Naive thymus-derived CD4-positive, alpha-beta T cell (primary cell): ENCODE data around the gene ACAP2. TPM values are rescaled to one million over a fixed set of nuclear protein-coding genes. Genes with fewer than 3 reads are reported as not detected.

Source experiments
- ATAC-seq: fragments of 150-1000 bp; cut with Tn5 transposase; 2 replicates; pipeline ENCODE4 v1.10.0; 2021; ENCODE audit warnings: mild to moderate bottlenecking, moderate library complexity
- CTCF ChIA-PET: fragments of 350-600 bp; sonication (Branson Sonifier 250); formaldehyde crosslinking; loops from one replicate; lab custom pipeline; 2021; ENCODE audit warnings: antibody characterized with exemption; lab: Charles Lee
- POLR2A ChIA-PET: fragments of 350-600 bp; sonication (Branson Sonifier 250); formaldehyde crosslinking; loops from one replicate; lab custom pipeline; 2021; ENCODE audit warnings: antibody characterized with exemption, inconsistent platforms; lab: Charles Lee
- DNase-seq, 9 donors: peaks; one replicate each; pipeline versions ENCODE4 v3.0.0 to v3.0.0-alpha.2; 2020 to 2022; ENCODE audit warnings: mixed read lengths in 1 of 9
- H3K27ac ChIP-seq: one replicate; pipeline ENCODE4 v1.7.0; 2013; ENCODE audit warnings: mild to moderate bottlenecking, low read depth, low read length, moderate library complexity
- H3K27me3 ChIP-seq, 2 donors: one replicate each; pipeline ENCODE4 v1.7.0; 2013; ENCODE audit warnings: low read length in 2 of 2, mild to moderate bottlenecking in 2 of 2, moderate library complexity in 2 of 2; ENCODE audit not compliant: control insufficient read depth in 2 of 2, insufficient read depth in 2 of 2
- H3K36me3 ChIP-seq, 3 experiments: 1 replicate in 2 of 3; 2 replicates in 1 of 3; pipeline ENCODE4 v1.7.0; 2013; ENCODE audit warnings: low read length in 3 of 3, mild to moderate bottlenecking in 3 of 3, moderate library complexity in 1 of 3; ENCODE audit not compliant: insufficient read depth in 3 of 3, control insufficient read depth in 2 of 3
- H3K4me1 ChIP-seq, 2 donors: one replicate each; pipeline ENCODE4 v1.7.0; 2013; ENCODE audit warnings: low read length in 2 of 2, mild to moderate bottlenecking in 2 of 2, moderate library complexity in 1 of 2; ENCODE audit not compliant: control insufficient read depth in 2 of 2, insufficient read depth in 2 of 2
- H3K4me3 ChIP-seq: 2 replicates; pipeline ENCODE4 v1.7.0; 2013; ENCODE audit warnings: mild to moderate bottlenecking, low read length
- H3K9me3 ChIP-seq, 3 experiments: 1 replicate in 2 of 3; 2 replicates in 1 of 3; pipeline ENCODE4 v1.7.0; 2013; ENCODE audit warnings: low read length in 3 of 3; ENCODE audit not compliant: control insufficient read depth in 2 of 3
- H3K27ac Mint-ChIP-seq, 9 donors: one replicate each; pipeline ENCODE4 v1.8.0; 2020 to 2022; ENCODE audit warnings: mixed read lengths in 9 of 9, mild to moderate bottlenecking in 8 of 9, moderate library complexity in 5 of 9, inconsistent platforms in 2 of 9
- H3K27me3 Mint-ChIP-seq, 5 donors: one replicate each; pipeline ENCODE4 v1.8.0; 2021 to 2022; ENCODE audit warnings: mixed read lengths in 5 of 5, mild to moderate bottlenecking in 1 of 5
- H3K36me3 Mint-ChIP-seq, 5 donors: one replicate each; pipeline ENCODE4 v1.8.0; 2020 to 2022; ENCODE audit warnings: mixed read lengths in 5 of 5, mild to moderate bottlenecking in 3 of 5, inconsistent platforms in 1 of 5
- H3K4me1 Mint-ChIP-seq, 7 donors: one replicate each; pipeline ENCODE4 v1.8.0; 2020 to 2022; ENCODE audit warnings: mixed read lengths in 7 of 7, mild to moderate bottlenecking in 3 of 7, inconsistent platforms in 1 of 7
- H3K4me3 Mint-ChIP-seq, 10 donors: one replicate each; pipeline ENCODE4 v1.8.0; 2020 to 2022; ENCODE audit warnings: mild to moderate bottlenecking in 10 of 10, mixed read lengths in 10 of 10, moderate library complexity in 6 of 10, inconsistent platforms in 2 of 10
- H3K9me3 Mint-ChIP-seq, 11 donors: one replicate each; pipeline ENCODE4 v1.8.0; 2020 to 2022; ENCODE audit warnings: mixed read lengths in 11 of 11, mild to moderate bottlenecking in 4 of 11, inconsistent platforms in 1 of 11, moderate library complexity in 1 of 11
- intact Hi-C, 2 donors: fragments of 100-400 bp; cut with micrococcal nuclease; formaldehyde crosslinking; loops; one replicate each; pipeline ENCODE4 v1.15.1; 2023
- polyA plus RNA-seq, 2 donors: library from polyadenylated mRNA; unstranded; fragments of 300-500 nt; fragmentation: Illumina TruSeq; gene quantifications; one replicate each; pipeline ENCODE4 v1.2.3, GENCODE V29; 2021
- total RNA-seq, 6 experiments: library from RNA in 5 of 6; stranded (reverse) in 5 of 6; gene quantifications; 1 replicate in 5 of 6; 2 replicates in 1 of 6; pipeline ENCODE4 v1.2.3 and lab custom pipeline; 2021 to 2026

Gene ACAP2
- total and polyA plus RNA-seq, 7 experiments from 2014 or later = 40.1 to 111 (median 72.6) TPM

DNA sequence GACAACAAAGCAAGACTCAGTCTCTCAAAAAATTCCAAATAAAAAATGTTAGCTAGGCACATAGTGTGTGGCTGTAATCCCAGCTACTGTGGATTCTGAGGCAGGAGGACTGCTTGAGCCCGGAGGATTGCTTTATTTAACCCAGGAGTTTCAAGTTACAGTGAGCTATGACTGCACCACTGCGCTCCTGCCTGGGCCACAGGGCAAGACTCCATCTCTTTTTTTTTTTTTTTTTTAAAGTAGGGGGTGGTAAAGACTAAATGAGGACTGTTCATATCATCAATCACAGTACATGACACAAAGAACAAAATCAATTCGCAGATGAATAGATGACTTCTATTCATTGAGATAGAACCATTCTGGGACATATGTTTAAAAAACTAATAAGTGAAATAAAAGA is 48.1 kb downstream of the ACAP2 start:
- ATAC-seq = no peak
- H3K9me3 Mint-ChIP-seq = no peaks in the 10 kb centered on the region
- Histone ChIP-seq H3K36me3 (peaks cover 0 to 7% (median 0%) of the 10 kb centered on the region in 3 experiments), H3K4me3 (no peak overlapping the region), H3K9me3 (no peaks in the 10 kb centered on the region), H3K4me1 (peaks cover 3 to 4% of the 10 kb centered on the region in 2 donors), H3K27ac (no peak overlapping the region), H3K27me3 (no peaks in the 10 kb centered on the region)
- peaks cover 0 to 4% (median 0%) of the 10 kb centered on the region in 5 donors for H3K36me3 Mint-ChIP-seq
- no peaks in the 10 kb centered on the region for H3K27me3 Mint-ChIP-seq
- intact Hi-C loops = no loop called here
- ChIA-PET POLR2A (no interaction called here), CTCF (no interaction called here)
- peaks cover 10 to 67% (median 58%) of the 10 kb centered on the region in 7 donors for H3K4me1 Mint-ChIP-seq
- H3K27ac Mint-ChIP-seq = peak overlapping the region in 2 of 9 donors; percentile 8 to 21
- no peak overlapping the region for H3K4me3 Mint-ChIP-seq
- DNase-seq = no peak

DNA sequence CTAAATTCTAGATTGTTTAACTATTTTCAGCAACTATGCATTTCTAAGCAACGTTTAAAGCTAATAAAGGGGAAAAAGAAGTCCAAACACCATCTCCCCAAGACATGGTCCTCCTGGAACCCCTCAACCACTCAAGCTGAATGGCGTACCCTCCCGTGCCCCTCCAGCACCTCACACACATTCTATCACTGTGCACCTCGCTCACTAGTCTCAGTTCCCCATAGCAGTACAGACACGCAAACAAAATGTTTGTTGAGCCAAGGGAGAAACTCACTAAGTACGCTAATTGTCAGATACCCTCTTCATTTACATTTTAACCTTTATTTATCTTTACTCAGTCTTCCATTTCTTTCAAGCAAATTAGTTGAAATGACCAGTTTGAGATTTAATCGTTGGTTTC is 48.8 kb downstream of the ACAP2 start:
- H3K36me3 ChIP-seq = peaks cover 0 to 7% (median 0%) of the 10 kb centered on the region in 3 experiments
- Mint-ChIP-seq H3K4me3 (no peak overlapping the region), H3K36me3 (peaks cover 0 to 4% (median 0%) of the 10 kb centered on the region in 5 donors), H3K27ac (peak overlapping the region in 1 of 9 donors; percentile 48), H3K4me1 (peaks cover 10 to 60% (median 52%) of the 10 kb centered on the region in 7 donors), H3K9me3 (no peaks in the 10 kb centered on the region), H3K27me3 (no peaks in the 10 kb centered on the region)
- H3K9me3 ChIP-seq = no peaks in the 10 kb centered on the region
- CTCF ChIA-PET = no interaction called here
- H3K27ac ChIP-seq = no peak overlapping the region
- intact Hi-C loops = no loop called here
- DNase-seq (no peak), ATAC-seq (no peak)
- no peaks in the 10 kb centered on the region for H3K27me3 ChIP-seq
- POLR2A ChIA-PET = no interaction called here
- peaks cover 0 to 3% of the 10 kb centered on the region in 2 donors for H3K4me1 ChIP-seq
- no peak overlapping the region for H3K4me3 ChIP-seq

- no peaks in the 10 kb centered on the region for H3K4me1 ChIP-seq
- intact Hi-C loops = loop anchor here in 1 of 2 donors (5.0 kb wide), 1 partner anchor 214 kb away; no protein-coding TSS in a partner anchor
- CTCF ChIA-PET = no interaction called here
- H3K27ac ChIP-seq = no peak overlapping the region
- Mint-ChIP-seq H3K27me3 (no peaks in the 10 kb centered on the region), H3K4me1 (peaks cover 24 to 54% (median 46%) of the 10 kb centered on the region in 7 donors), H3K4me3 (no peak overlapping the region), H3K27ac (peak overlapping the region in 1 of 9 donors; percentile 34), H3K36me3 (peaks cover 8 to 22% (median 11%) of the 10 kb centered on the region in 5 donors), H3K9me3 (no peaks in the 10 kb centered on the region)
- DNase-seq = no peak
- H3K9me3 ChIP-seq = no peaks in the 10 kb centered on the region
- H3K27me3 ChIP-seq = no peaks in the 10 kb centered on the region
- H3K4me3 ChIP-seq = no peak overlapping the region
- POLR2A ChIA-PET = interaction anchor here (0.6 kb wide), 1 partner anchor 47 kb away, joined by 3 read pairs; no protein-coding TSS in a partner anchor
- no peak for ATAC-seq
- peaks cover 0 to 7% (median 6%) of the 10 kb centered on the region in 3 experiments for H3K36me3 ChIP-seq
Measured at GRCh38 chr3:195388380-195388779, 54.4 kb downstream of the ACAP2 start.

DNA sequence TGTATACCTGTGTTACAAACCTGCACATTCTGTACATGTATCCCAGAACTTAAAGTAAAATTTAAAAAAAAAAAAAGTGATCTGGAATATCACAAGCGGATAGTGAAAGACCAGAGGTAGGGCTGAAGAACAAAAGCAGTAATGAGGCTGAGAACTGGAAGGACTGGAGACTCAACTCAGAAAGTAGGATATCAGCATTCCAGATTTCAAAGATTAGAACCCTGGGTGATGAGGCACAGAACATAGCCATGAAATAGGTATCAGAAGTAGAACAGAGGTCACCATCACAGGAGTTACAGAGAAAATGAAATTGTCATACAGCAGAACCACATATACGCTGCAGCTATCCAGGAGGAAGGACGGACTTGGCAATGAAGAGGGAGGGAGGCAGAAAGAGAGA is 56.1 kb downstream of the ACAP2 start:
- Histone ChIP-seq H3K27ac (no peak overlapping the region), H3K36me3 (peaks cover 0 to 9% (median 7%) of the 10 kb centered on the region in 3 experiments), H3K9me3 (no peaks in the 10 kb centered on the region), H3K4me3 (no peak overlapping the region), H3K27me3 (no peaks in the 10 kb centered on the region), H3K4me1 (no peaks in the 10 kb centered on the region)
- Mint-ChIP-seq H3K27ac (peak overlapping the region in 3 of 9 donors; percentile 5 to 65 (median 37)), H3K27me3 (no peaks in the 10 kb centered on the region), H3K36me3 (peaks cover 8 to 31% (median 12%) of the 10 kb centered on the region in 5 donors), H3K4me1 (peaks cover 24 to 62% (median 49%) of the 10 kb centered on the region in 7 donors), H3K4me3 (no peak overlapping the region), H3K9me3 (no peaks in the 10 kb centered on the region)
- ChIA-PET CTCF (no interaction called here), POLR2A (no interaction called here)
- intact Hi-C loops = loop anchor here in 1 of 2 donors (5.0 kb wide), 1 partner anchor 216 kb away; no protein-coding TSS in a partner anchor
- DNase-seq = no peak
- ATAC-seq = no peak

DNA sequence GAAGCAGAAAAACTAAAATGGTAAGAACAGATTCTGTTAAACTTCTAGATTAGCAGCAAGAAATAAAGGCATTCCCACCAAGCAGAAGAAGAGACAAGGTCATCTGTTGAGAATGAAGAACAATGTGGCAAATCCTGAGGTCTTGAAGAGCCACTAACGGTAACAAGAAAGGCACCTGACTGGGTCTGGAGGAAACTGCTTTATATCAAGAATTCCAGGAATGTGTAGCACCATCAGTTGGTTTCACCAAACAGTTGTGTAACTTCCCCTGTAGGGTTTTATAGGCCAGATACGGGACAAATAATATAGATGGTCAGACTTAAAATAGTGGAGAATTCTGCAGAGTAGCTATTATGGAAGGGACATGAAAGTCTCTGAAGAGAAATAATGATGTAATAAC is 57.3 kb downstream of the ACAP2 start:
- Histone ChIP-seq H3K36me3 (peaks cover 0 to 12% (median 8%) of the 10 kb centered on the region in 3 experiments), H3K27me3 (no peaks in the 10 kb centered on the region), H3K9me3 (no peaks in the 10 kb centered on the region), H3K4me3 (no peak overlapping the region), H3K27ac (no peak overlapping the region), H3K4me1 (no peaks in the 10 kb centered on the region)
- Mint-ChIP-seq H3K36me3 (peaks cover 8 to 42% (median 22%) of the 10 kb centered on the region in 5 donors), H3K27me3 (no peaks in the 10 kb centered on the region), H3K4me1 (peaks cover 24 to 66% (median 49%) of the 10 kb centered on the region in 7 donors), H3K4me3 (no peak overlapping the region), H3K9me3 (no peaks in the 10 kb centered on the region), H3K27ac (peak overlapping the region in 6 of 9 donors; percentile 1 to 65 (median 48))
- ChIA-PET CTCF (no interaction called here), POLR2A (no interaction called here)
- intact Hi-C loops = loop anchor here in 1 of 2 donors (5.0 kb wide), 1 partner anchor 217 kb away; no protein-coding TSS in a partner anchor
- ATAC-seq (no peak), DNase-seq (no peak)

DNA sequence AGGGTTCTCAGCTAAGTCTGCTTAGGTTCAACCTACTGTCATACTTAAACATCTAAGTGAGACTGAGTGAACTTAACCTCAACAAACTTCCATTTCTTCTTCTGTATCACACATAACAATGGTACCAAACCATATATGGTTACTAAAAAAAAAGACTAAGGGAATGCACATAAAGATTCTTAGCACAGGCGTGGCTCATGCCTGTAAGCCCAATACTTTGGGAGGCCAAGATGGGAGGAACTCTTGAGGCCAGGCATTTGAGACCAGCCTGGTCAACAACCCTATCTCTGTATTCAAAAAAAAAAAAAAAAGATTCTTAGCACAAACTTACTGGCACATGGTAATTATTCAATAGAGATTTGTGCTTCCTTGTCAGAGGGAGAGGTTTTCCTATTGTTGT is 57.9 kb downstream of the ACAP2 start:
- Mint-ChIP-seq H3K4me3 (no peak overlapping the region), H3K36me3 (peaks cover 8 to 42% (median 22%) of the 10 kb centered on the region in 5 donors), H3K27ac (peak overlapping the region in 2 of 9 donors; percentile 45 to 54), H3K4me1 (peaks cover 24 to 66% (median 49%) of the 10 kb centered on the region in 7 donors), H3K9me3 (no peaks in the 10 kb centered on the region), H3K27me3 (no peaks in the 10 kb centered on the region)
- ChIA-PET POLR2A (no interaction called here), CTCF (no interaction called here)
- H3K36me3 ChIP-seq = peaks cover 0 to 12% (median 8%) of the 10 kb centered on the region in 3 experiments
- H3K9me3 ChIP-seq = no peaks in the 10 kb centered on the region
- no peak for ATAC-seq
- H3K4me1 ChIP-seq = no peaks in the 10 kb centered on the region
- intact Hi-C loops = loop anchor here in 1 of 2 donors (5.0 kb wide), 1 partner anchor 217 kb away; no protein-coding TSS in a partner anchor
- no peaks in the 10 kb centered on the region for H3K27me3 ChIP-seq
- no peak overlapping the region for H3K4me3 ChIP-seq
- H3K27ac ChIP-seq = no peak overlapping the region
- DNase-seq = no peak

DNA sequence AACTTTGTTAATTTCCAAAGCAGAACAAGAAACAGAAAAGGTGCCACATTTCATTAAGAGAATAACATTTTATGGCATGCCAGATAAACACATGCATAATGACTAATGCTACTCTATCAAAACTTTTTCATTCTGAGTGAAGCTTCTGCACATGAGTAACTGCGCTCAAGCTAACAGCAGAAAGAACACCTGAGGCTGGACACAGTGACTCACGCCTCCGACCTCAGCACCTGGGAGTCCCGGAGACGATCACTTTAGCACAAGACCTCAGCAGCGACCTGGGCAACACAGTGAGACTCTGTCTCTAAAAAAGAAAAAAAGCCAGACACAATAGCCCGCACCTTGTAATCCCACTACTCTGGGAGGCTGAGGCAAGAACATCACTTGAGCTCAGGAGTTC is 70.6 kb downstream of the ACAP2 start:
- ChIA-PET POLR2A (no interaction called here), CTCF (no interaction called here)
- H3K27ac ChIP-seq = no peak overlapping the region
- H3K27me3 ChIP-seq = no peaks in the 10 kb centered on the region
- H3K36me3 Mint-ChIP-seq = peaks cover 5 to 47% (median 32%) of the 10 kb centered on the region in 5 donors
- no peak overlapping the region for H3K27ac Mint-ChIP-seq
- peaks cover 0 to 34% (median 9%) of the 10 kb centered on the region in 3 experiments for H3K36me3 ChIP-seq
- H3K4me1 Mint-ChIP-seq = peaks cover 0 to 16% (median 5%) of the 10 kb centered on the region in 7 donors
- H3K9me3 ChIP-seq = no peaks in the 10 kb centered on the region
- no peaks in the 10 kb centered on the region for H3K9me3 Mint-ChIP-seq
- H3K4me3 Mint-ChIP-seq = no peak overlapping the region
- H3K4me1 ChIP-seq = no peaks in the 10 kb centered on the region
- no peak overlapping the region for H3K4me3 ChIP-seq
- DNase-seq (no peak), ATAC-seq (no peak)
- H3K27me3 Mint-ChIP-seq = no peaks in the 10 kb centered on the region
- intact Hi-C loops = no loop called here
